K562 (cell line): ENCODE measurements around the gene SUSD3. TPM values are rescaled to one million over a fixed set of nuclear protein-coding genes. Genes with fewer than 3 reads are reported as not detected.

Source experiments
- ARID1B ChIP-seq: fragments of 450-650 bp; IDR thresholded peaks from 2 replicates; pipeline ENCODE4 v1.6.1; 2016; ENCODE audit warnings: antibody characterized with exemption, mild to moderate bottlenecking, inconsistent platforms
- CCNT2 ChIP-seq: IDR thresholded peaks from 2 replicates; pipeline ENCODE4 v1.6.1; 2011; ENCODE audit warnings: borderline replicate concordance, low read depth, mild to moderate bottlenecking, moderate library complexity, mixed read lengths, low read length; ENCODE audit not compliant: insufficient read length; ENCODE audit errors: extremely low read depth
- DNMT1 ChIP-seq: fragments of 450-650 bp; IDR thresholded peaks from 2 replicates; pipeline ENCODE4 v1.6.1; 2016; ENCODE audit warnings: antibody characterized with exemption, mild to moderate bottlenecking
- ETV1 ChIP-seq: fragments of 450-650 bp; conservative IDR thresholded peaks from 2 replicates; pipeline ENCODE4 v1.6.1; 2016; ENCODE audit warnings: missing genetic modification characterization, control low read depth, low read depth, missing compliant biosample characterization
- FOXK1 ChIP-seq: sonication (generic); formaldehyde crosslinking; IDR thresholded peaks from 2 replicates; pipeline ENCODE4 v1.8.0; 2022; ENCODE audit warnings: missing genetic modification reagents, mild to moderate bottlenecking, borderline replicate concordance
- FOXO4 ChIP-seq: fragments of 450-650 bp; formaldehyde crosslinking; IDR thresholded peaks from 2 replicates; pipeline ENCODE4 v1.4.0; 2020; ENCODE audit warnings: mild to moderate bottlenecking, moderate library complexity
- GTF2A2 ChIP-seq: IDR thresholded peaks from 2 replicates; pipeline ENCODE4 v1.6.1; 2016; ENCODE audit warnings: mild to moderate bottlenecking, missing genetic modification characterization, missing compliant biosample characterization
- HDGF ChIP-seq: fragments of 450-650 bp; IDR thresholded peaks from 2 replicates; pipeline ENCODE4 v1.6.1; 2016
- HMG20A ChIP-seq: fragments of 450-650 bp; formaldehyde crosslinking; conservative IDR thresholded peaks from 2 replicates; pipeline ENCODE4 v1.4.0; 2020; ENCODE audit warnings: mild to moderate bottlenecking, mixed read lengths
- KAT7 ChIP-seq: sonication (generic); formaldehyde crosslinking; IDR thresholded peaks from 2 replicates; pipeline ENCODE4 v1.8.0; 2022; ENCODE audit warnings: missing genetic modification reagents, mild to moderate bottlenecking, borderline replicate concordance
- KLF1 ChIP-seq: fragments of 450-650 bp; IDR thresholded peaks from 2 replicates; pipeline ENCODE4 v1.6.1; 2016; ENCODE audit warnings: missing genetic modification characterization, missing compliant biosample characterization
- LEF1 ChIP-seq: fragments of 450-650 bp; IDR thresholded peaks from 2 replicates; pipeline ENCODE4 v1.6.1; 2016; ENCODE audit warnings: mild to moderate bottlenecking
- MBD2 ChIP-seq: sonication (generic); IDR thresholded peaks from 2 replicates; pipeline ENCODE4 v1.6.1; 2016; ENCODE audit warnings: low read depth, borderline replicate concordance
- MTA2 ChIP-seq: fragments of 450-650 bp; IDR thresholded peaks from 2 replicates; pipeline ENCODE4 v1.6.1; 2016; ENCODE audit warnings: low read depth
- PML ChIP-seq: IDR thresholded peaks from 2 replicates; pipeline ENCODE4 v1.6.1; 2012; ENCODE audit warnings: low read length, inconsistent platforms
- POLR3A ChIP-seq: IDR thresholded peaks from 2 replicates; pipeline ENCODE4 v1.6.1; 2011; ENCODE audit warnings: borderline replicate concordance, mild to moderate bottlenecking, moderate library complexity; ENCODE audit not compliant: insufficient read length, insufficient read depth; ENCODE audit errors: extremely low read depth
- THRA ChIP-seq: fragments of 450-650 bp; IDR thresholded peaks from 2 replicates; pipeline ENCODE4 v1.6.1; 2017; ENCODE audit warnings: mild to moderate bottlenecking, moderate library complexity
- XRCC5 ChIP-seq: fragments of 200-400 bp; formaldehyde crosslinking; IDR thresholded peaks from 2 replicates; pipeline ENCODE4 v1.6.1; 2017; ENCODE audit warnings: low read depth, mild to moderate bottlenecking, low read length
- ZFP91 ChIP-seq: sonication (generic); formaldehyde crosslinking; IDR thresholded peaks from 2 replicates; pipeline ENCODE4 v1.8.0; 2022; ENCODE audit warnings: mild to moderate bottlenecking, missing genetic modification reagents
- ZNF184 ChIP-seq: sonication (generic); formaldehyde crosslinking; IDR thresholded peaks from 2 replicates; pipeline ENCODE4 v1.5.0; 2020; ENCODE audit warnings: missing genetic modification reagents
- ZNF197 ChIP-seq: fragments of 200-800 bp; sonication (Bioruptor generic); IDR thresholded peaks from 2 replicates; pipeline ENCODE4 v1.6.1; 2016; ENCODE audit warnings: low read depth, missing genetic modification characterization, missing compliant biosample characterization
- polyA plus RNA-seq, 8 experiments: library from polyadenylated mRNA; depleted of rRNA in 4 of 8; stranded (reverse) in 5 of 8; unstranded in 3 of 8; fragments of >200 nt; fragmentation: Nextera tagmentation in 2 of 8; fragmentation: Illumina TruSeq in 1 of 8; extraction: Ambion mirVana in 2 of 8; extraction: Trizol in 1 of 8; gene quantifications; 2 replicates each; pipeline versions ENCODE4 v1.2.1 to v1.2.3, GENCODE V29; 2011 to 2014; ENCODE audit warnings: inconsistent platforms in 1 of 8, missing spikeins in 1 of 8
- total RNA-seq, 7 experiments: library from RNA; depleted of rRNA in 6 of 7; stranded (reverse); fragments of >200 nt in 6 of 7; fragmentation: Illumina TruSeq in 2 of 7; extraction: Trizol in 2 of 7; gene quantifications; 2 replicates each; pipeline versions ENCODE4 v1.2.1 to v1.2.3, GENCODE V29; 2011 to 2021; ENCODE audit warnings: low replicate concordance in 1 of 7
- TF ChIP-seq, protein P1 (sequence below), 2 experiments: IDR thresholded peaks; 2 replicates each; pipeline ENCODE4 v1.6.1; 2012; ENCODE audit warnings: improper control_type of control experiment in 2 of 2, low read depth in 2 of 2, low read length in 2 of 2, borderline replicate concordance in 1 of 2

Gene SUSD3
- total and polyA plus RNA-seq, 9 of the 15 experiments (the other 6 are each of a cell fraction or from before 2014, with no cell fraction given) = 1.3 to 21.7 (median 11.4) TPM

DNA sequence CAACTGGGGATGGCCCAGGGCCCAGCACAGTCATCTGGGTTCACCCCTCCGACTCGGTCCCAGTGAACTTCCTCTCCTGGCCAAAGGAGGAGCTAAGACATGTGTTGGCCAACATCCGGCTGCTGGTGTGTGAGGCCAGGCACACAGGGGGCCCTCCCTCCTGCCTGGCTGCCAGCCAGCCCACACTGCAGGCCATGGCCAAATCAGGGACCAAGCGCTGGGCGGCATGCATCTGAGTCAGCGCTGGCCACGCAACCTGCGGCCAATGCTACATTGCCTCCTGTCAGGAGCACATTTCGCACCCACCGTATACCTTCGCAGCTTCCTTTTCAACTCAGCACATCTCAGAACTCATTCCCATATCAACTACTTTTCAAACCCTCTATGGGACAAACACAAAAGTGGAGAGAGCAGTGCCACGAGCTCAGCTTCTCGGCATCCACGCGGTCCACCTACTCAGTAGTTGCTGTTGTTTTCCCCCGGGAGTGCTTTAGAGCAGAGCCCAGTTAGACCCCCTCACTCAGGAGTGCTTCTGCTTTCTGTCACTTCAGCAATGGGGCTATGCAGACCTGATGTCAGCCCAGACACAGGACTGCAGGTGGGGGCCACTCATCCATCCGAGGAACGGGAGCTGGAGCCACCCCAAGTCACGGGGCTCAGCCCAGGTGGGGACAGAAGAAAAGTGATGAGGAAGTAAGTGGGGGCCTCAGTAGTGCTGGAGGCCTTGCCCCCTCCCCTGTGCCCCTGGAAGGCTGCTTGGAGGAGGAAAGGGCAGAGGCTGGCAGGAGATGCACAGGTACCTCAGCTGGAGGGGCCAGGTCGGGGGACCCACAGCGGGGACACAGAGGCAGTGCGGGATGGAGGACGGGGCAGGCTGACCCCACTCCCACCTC is 61.7 kb downstream of the SUSD3 start (continued):
- TF ChIP-seq ETV1 (tag) (peak; percentile 98), MBD2 (no peak), MTA2 (no peak), GTF2A2 (tag) (no peak), FOXK1 (CRISPR knock-in tag) (no peak), HMG20A (no peak), XRCC5 (no peak), CCNT2 (peak; percentile 30), DNMT1 (no peak), HDGF (no peak), ZNF197 (0 out of 2 replicates have a peak, but pooled peaks have one; percentile 51), ZNF184 (no peak), ZFP91 (no peak), FOXO4 (no peak), THRA (no peak), KAT7 (CRISPR knock-in tag) (no peak), POLR3A (no peak), PML (no peak), LEF1 (no peak), ARID1B (peak; percentile 66; the same call in 1 of the 2 replicates), KLF1 (no peak)
- TF ChIP-seq, protein P1, sequence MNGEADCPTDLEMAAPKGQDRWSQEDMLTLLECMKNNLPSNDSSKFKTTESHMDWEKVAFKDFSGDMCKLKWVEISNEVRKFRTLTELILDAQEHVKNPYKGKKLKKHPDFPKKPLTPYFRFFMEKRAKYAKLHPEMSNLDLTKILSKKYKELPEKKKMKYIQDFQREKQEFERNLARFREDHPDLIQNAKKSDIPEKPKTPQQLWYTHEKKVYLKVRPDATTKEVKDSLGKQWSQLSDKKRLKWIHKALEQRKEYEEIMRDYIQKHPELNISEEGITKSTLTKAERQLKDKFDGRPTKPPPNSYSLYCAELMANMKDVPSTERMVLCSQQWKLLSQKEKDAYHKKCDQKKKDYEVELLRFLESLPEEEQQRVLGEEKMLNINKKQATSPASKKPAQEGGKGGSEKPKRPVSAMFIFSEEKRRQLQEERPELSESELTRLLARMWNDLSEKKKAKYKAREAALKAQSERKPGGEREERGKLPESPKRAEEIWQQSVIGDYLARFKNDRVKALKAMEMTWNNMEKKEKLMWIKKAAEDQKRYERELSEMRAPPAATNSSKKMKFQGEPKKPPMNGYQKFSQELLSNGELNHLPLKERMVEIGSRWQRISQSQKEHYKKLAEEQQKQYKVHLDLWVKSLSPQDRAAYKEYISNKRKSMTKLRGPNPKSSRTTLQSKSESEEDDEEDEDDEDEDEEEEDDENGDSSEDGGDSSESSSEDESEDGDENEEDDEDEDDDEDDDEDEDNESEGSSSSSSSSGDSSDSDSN (IDR thresholded peaks at IDR 0.05; ENCODE audit: borderline replicate concordance in 1 of 2, low read depth in 2 of 2, low read length in 2 of 2) = no peak
